Adrenal gland (tissue), 12 donors: Measurements from ENCODE around the gene POLR1G. TPM values are rescaled to one million over a fixed set of nuclear protein-coding genes. Genes with fewer than 3 reads are reported as not detected.
A peak's percentile ranks its signal among the peaks of the same experiment; 100 is the strongest.

Experiments used
- DNase-seq, 7 donors: peaks; one replicate each; pipeline ENCODE4 v3.0.0-alpha.2; 2019 to 2020
- H3K27ac ChIP-seq, 5 donors: fragments of 200-600 bp; sonication (generic) in 4 of 5; 1 replicate in 3 of 5; 2 replicates in 2 of 5; pipeline versions ENCODE4 v1.5.1 to v1.8.0; 2016 to 2020; ENCODE audit warnings: mild to moderate bottlenecking in 1 of 5
- H3K27me3 ChIP-seq: fragments of 200-600 bp; 2 replicates; pipeline ENCODE4 v1.8.0; 2021
- H3K36me3 ChIP-seq, 2 donors: fragments of 200-600 bp; replicated peaks in 1 of 2; 1 replicate in 1 of 2; 2 replicates in 1 of 2; pipeline versions ENCODE4 v1.5.1 to v1.8.0; 2018 to 2022
- H3K4me1 ChIP-seq, 2 donors: fragments of 200-600 bp; replicated peaks in 1 of 2; 1 replicate in 1 of 2; 2 replicates in 1 of 2; pipeline versions ENCODE4 v1.5.1 to v1.8.0; 2018 to 2021
- H3K4me3 ChIP-seq, 4 donors: fragments of 200-600 bp; sonication (generic) in 3 of 4; one replicate each; pipeline ENCODE4 v1.5.1; 2016 to 2018
- H3K9me3 ChIP-seq, 3 donors: fragments of 200-600 bp; sonication (generic) in 1 of 3; replicated peaks in 1 of 3; 1 replicate in 2 of 3; 2 replicates in 1 of 3; pipeline versions ENCODE4 v1.5.1 to v1.8.0; 2016 to 2021
- CTCF ChIP-seq, 6 experiments: fragments of 450-650 bp in 4 of 6; fragments of 200-600 bp in 2 of 6; sonication (generic) in 1 of 6; IDR thresholded peaks; 1 replicate in 5 of 6; 2 replicates in 1 of 6; pipeline versions ENCODE4 v1.5.1 to v1.8.0; 2016 to 2021; ENCODE audit warnings: antibody characterized with exemption in 6 of 6, mild to moderate bottlenecking in 2 of 6, moderate library complexity in 1 of 6
- POLR2A ChIP-seq, 2 donors: fragments of 450-650 bp; IDR thresholded peaks; one replicate each; pipeline ENCODE4 v1.6.1; 2017; ENCODE audit warnings: antibody characterized with exemption in 2 of 2, mild to moderate bottlenecking in 2 of 2, moderate library complexity in 1 of 2
- WGBS, 4 donors: extraction: QIAGEN DNeasy Blood & Tissue Kit in 2 of 4; methylation state at CpG; one replicate each; pipeline versions ENCODE4 v1.1.5 to v1.1.7; 2013 to 2017; 5-methylcytosine and 5-hydroxymethylcytosine counted together
- intact Hi-C, 2 donors: fragments of 100-400 bp; cut with DNase I; formaldehyde crosslinking; loops; one replicate each; pipeline versions ENCODE4 v1.14.1 to v1.15.0; 2022 to 2023
- polyA plus RNA-seq, 3 donors: library from polyadenylated mRNA; stranded (reverse); fragments of 200-250 nt in 2 of 3; fragments of 350-450 nt in 1 of 3; fragmentation: Illumina TruSeq in 1 of 3; extraction: RNeasy Lipid Tissue Mini Kit (QIAGEN cat#74804) in 1 of 3; gene quantifications; one replicate each; pipeline ENCODE4 v1.2.3, GENCODE V29; 2013 to 2014
- total RNA-seq, 9 donors: library from RNA; depleted of rRNA in 4 of 9; stranded (reverse); fragments of >200 nt in 4 of 9; fragments of 120-200 nt in 1 of 9; fragmentation: NEBNext Ultra II Directional in 1 of 9; extraction: Animal tissue kit (Norgen Biotek cat#: 25700) in 1 of 9; gene quantifications; one replicate each; pipeline versions ENCODE4 v1.1.0 to v1.2.4, GENCODE V29; 2013 to 2023
- donor health status: healthy with polysubstance abuse.
- donor health status: Bipolar disorder and iron deficiency.
- donor health status: DM: yes; HTN: yes; CAD: no.
- donor health status: DM: no; HTN: no; CAD: no.
- donor health status: DM: no; HTN: no; CAD: no.
- donor health status: DM: yes; HTN: yes; CAD: no.

Gene POLR1G
- total and polyA plus RNA-seq, 12 donors, result 3.1 to 11.3 (median 6.7) TPM

- Histone ChIP-seq H3K4me1 (peaks cover 15 to 23% of the 10 kb centered on the region in 2 donors), H3K27me3 (no peaks in the 10 kb centered on the region), H3K27ac (peak overlapping the region in 2 of 5 donors; percentile 71 to 87), H3K9me3 (no peaks in the 10 kb centered on the region), H3K4me3 (peak overlapping the region in 2 of 4 donors; percentile 55 to 71), H3K36me3 (no peaks in the 10 kb centered on the region)
- peak in 2 of 7 donors; percentile 50 to 68 for DNase-seq
- TF ChIP-seq POLR2A (IDR thresholded peaks at IDR 0.05) (no peak), CTCF (IDR thresholded peaks at IDR 0.05) (no peak)
- intact Hi-C loops, result no loop called here
- 3 to 6% (median 5%) methylated on average over 19 to 28 of the region's 28 CpGs for WGBS, 4 donors
These were observed 44.8 kb downstream of the POLR1G start for GRCh38 chr19:45451131-45451849.

GRCh38 chr19:45451850-45452387 lies 45.5 kb downstream of the POLR1G start:
- TF ChIP-seq CTCF (IDR thresholded peaks at IDR 0.05) (no peak), POLR2A (IDR thresholded peaks at IDR 0.05) (no peak)
- intact Hi-C loops, result no loop called here
- no peaks in the 10 kb centered on the region for H3K27me3 ChIP-seq
- no peak overlapping the region for H3K4me3 ChIP-seq
- peaks cover 18 to 23% of the 10 kb centered on the region in 2 donors for H3K4me1 ChIP-seq
- no peaks in the 10 kb centered on the region for H3K36me3 ChIP-seq
- 73 to 79% (median 74%) methylated on average over 12 of the region's 12 CpGs for WGBS, 4 donors
- DNase-seq, result no peak
- H3K9me3 ChIP-seq, result no peaks in the 10 kb centered on the region
- H3K27ac ChIP-seq, result peak overlapping the region in 1 of 5 donors; percentile 87

GRCh38 chr19:45455707-45456499 lies 49.5 kb downstream of the POLR1G start:
- Histone ChIP-seq H3K9me3 (no peaks in the 10 kb centered on the region), H3K4me3 (peak overlapping the region in 1 of 4 donors; percentile 19), H3K36me3 (no peaks in the 10 kb centered on the region), H3K27ac (peak overlapping the region in 4 of 5 donors; percentile 48 to 85 (median 58)), H3K4me1 (peaks cover 11 to 16% of the 10 kb centered on the region in 2 donors), H3K27me3 (no peaks in the 10 kb centered on the region)
- peak in 1 of 6 experiments; percentile 28 for TF ChIP-seq CTCF (IDR thresholded peaks at IDR 0.05)
- TF ChIP-seq POLR2A (IDR thresholded peaks at IDR 0.05), result no peak
- WGBS, 4 donors, result 14 to 23% (median 16%) methylated on average over 22 to 27 of the region's 27 CpGs
- peak; percentile 93 to 98 (median 97) for DNase-seq
- intact Hi-C loops, result no loop called here

- H3K9me3 ChIP-seq, result no peaks in the 10 kb centered on the region
- no peak for DNase-seq
- no peaks in the 10 kb centered on the region for H3K36me3 ChIP-seq
- TF ChIP-seq CTCF (IDR thresholded peaks at IDR 0.05) (no peak), POLR2A (IDR thresholded peaks at IDR 0.05) (no peak)
- H3K4me3 ChIP-seq, result peak overlapping the region in 1 of 4 donors; percentile 19
- WGBS, 4 donors, result 32 to 50% (median 46%) methylated on average over 2 of the region's 2 CpGs
- H3K27ac ChIP-seq, result peak overlapping the region in 3 of 5 donors; percentile 48 to 85 (median 63)
- H3K27me3 ChIP-seq, result no peaks in the 10 kb centered on the region
- H3K4me1 ChIP-seq, result peaks cover 11 to 16% of the 10 kb centered on the region in 2 donors
- intact Hi-C loops, result no loop called here
These were observed 50.0 kb downstream of the POLR1G start for GRCh38 chr19:45456500-45456815.
